Measurements from ENCODE around the gene FCN1.
A peak's percentile ranks its signal among the peaks of the same experiment; 100 is the strongest.
"Not testable (repeated sequence)": the region's sequence is repeated elsewhere in the genome, so short reads cannot be mapped to it uniquely, and the experiment has no call there.

Gene FCN1

DNA sequence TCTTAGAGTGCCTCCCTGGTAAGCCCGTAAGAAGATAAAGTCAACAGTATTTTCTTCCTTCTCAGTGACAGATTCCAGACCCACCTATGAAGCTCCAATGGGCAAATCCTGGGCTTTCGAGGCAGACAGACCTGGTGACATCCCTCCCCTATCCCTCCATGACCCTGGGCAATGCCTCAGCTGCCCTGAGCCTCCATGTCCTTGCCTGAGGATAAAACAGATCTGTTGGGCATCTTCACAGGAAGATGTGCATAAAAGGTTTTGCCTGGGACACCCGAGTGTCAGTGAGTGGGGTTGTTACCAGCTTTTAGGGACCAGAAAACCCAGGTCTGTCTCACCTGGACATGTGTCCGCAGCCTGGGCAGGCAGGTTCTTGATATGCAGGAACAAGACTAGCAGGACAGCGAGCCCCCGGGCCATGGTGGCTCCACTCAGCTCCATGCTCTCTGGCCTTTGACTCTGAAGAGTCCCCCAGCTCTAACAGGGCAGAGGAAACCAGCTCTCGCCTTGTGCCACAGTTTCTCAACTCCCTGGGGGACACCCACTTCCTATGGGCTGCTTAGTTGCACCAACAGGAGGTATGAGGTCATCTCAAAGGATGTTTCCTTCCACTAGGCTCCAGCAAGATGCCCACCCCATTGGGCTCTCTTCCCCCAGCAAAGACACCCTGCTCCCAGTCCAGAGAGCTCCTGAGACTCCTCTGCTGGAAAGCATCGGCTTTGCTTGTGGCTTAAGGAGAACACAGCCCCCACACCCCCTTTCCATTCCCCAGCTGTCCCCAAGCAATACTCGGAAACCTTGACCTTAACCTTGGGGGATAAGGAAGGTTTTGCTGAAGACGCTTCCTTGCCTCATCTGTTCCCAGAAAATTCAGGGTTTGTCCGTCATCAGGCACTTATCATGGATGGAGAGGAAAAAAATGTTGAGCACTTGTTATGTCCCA is at the start of gene FCN1:
Gene FCN1, minus strand, starts transcription at position 482 of the 943 bp plus-strand sequence. Its CDS starts 41 bp downstream, at position 441.
- DNase-seq: peak; percentile 40

DNA sequence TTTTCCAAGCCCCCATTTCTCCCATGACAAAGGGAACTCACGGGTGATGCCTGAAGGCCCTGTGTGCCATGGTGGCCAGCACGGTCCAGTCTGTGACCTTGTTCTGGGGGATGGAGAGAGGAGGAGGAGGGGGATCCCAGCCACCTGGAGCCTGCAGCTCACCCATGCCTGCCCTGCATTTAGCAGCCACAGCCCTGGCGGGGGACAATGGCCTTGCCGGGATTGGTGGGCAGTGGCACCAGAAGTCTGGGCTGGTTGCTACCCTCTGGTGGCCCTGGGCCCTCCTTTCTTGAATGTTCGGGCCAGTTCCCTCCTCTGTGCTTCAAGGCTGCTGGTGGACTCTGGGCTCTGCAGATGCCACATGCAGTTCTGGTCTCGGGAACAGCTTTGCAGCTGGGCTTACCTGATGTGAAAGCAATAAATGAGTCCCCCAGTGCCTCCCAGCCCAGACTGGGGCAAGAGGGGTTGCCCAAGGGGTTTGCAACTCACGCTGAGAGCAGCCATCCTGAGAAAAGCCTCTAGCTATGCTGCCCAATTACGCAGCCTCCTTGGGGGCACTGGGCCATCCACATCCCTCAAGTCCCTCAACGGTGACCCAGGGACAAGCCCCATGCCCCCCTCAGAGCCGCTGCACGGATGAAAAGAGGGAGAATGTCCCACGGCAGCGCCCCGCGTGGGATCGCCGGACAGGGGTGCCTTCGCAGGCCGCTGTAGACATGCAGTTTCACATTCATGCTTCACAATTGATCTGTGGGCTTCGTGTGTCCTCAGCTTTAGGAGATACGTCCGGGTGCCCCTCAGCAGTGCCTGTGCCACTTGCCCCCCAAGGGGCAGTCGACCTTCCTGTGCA is 49.2 kb upstream of the FCN1 start:
- DNase-seq: no peak

DNA sequence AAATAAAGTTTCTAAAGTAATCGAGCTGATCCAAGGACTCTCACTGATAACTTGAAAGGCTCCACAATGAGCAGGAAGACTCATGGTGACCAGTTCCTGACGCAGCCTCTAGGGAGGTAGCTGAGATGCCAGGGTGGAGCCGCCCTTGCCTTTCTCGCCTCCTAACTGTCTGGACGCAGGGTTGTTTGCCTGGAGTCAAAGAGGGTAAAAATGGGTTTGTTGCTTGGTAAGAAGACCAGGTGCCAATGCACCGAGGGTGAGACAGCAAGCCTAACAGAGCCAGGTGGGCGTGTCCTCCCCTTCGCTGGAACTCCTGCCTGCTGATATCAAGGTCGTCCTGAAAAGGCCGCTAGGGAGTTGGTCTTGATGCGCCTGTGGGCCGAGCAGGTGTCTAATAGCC is 48.6 kb upstream of the FCN1 start:
- DNase-seq: no peak

DNA sequence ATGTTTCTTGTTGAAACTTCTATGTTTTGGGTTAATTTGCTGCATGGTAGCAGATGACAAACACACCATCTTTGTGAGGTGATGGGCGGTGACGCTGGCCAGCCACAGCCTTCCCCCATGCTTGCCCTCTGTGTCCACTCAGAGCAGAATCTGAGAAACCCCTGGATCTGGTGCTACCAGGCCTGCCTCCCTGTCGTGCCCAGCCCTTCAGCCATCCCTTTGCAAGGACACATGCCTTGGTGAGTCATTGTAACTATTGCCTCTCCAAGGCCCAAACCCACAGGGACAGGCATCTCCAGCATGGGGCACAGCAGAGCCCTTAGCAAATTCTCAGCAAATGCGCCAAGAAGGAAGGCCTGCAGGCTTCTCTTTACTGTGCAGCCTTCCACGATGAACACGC is 48.1 kb upstream of the FCN1 start:
- DNase-seq: no peak

DNA sequence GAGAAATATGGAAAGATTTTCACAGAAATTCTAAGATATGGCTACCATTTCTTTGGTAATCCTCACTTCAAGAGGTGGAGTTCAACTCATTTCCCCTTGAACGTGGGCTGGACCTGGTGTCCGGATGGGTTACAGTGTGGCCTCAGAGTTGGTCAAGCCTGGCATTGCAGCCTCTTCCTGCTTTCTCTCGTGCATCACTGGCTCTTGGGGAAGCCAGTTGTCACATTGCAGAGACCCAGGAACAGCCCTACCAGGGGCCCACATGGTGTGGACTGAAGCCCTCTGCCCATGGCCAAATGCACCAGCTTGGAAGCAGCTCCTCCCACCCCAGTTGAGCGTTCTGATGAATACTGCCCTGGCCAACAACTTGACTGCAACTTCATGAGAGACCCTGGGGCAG is 47.7 kb upstream of the FCN1 start:
- DNase-seq: no peak

DNA sequence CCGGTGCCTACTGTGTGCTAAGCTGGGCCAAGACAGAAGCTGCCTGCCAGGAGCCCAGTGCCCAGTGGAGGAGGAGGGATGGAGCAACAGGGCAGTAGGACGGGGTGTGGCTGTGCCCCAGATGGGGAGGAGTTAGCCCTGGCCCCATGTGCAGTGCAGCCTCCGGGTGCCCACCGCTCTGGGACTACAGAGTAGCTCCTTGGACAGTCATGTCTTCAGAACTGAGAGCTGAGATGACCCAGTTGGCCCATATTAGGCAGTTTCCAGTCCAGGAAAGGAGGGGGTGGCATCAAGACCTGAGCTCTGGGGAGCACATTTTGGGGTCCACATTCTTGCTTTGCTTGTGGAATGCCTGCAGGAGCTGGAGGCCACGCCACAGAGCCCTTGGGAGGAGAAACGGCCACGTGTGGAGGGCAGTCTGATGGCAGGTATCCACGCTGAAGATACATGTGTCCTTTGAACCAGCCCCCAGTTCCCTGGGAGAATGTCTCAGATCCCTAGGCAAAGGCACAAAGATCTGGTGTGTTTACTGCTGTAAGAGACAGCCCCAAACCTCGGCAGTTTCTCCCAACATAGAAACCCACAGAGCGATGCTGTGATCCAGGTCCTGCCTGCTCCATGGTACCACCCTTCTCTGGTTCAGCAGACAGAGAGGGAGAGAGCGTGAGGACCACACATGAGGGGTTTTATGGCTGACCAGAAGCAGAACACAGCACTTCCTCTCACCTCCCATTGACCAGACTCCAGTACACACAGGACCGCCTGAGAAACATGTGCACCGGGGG is 46.8 kb upstream of the FCN1 start:
- no peak for DNase-seq

DNA sequence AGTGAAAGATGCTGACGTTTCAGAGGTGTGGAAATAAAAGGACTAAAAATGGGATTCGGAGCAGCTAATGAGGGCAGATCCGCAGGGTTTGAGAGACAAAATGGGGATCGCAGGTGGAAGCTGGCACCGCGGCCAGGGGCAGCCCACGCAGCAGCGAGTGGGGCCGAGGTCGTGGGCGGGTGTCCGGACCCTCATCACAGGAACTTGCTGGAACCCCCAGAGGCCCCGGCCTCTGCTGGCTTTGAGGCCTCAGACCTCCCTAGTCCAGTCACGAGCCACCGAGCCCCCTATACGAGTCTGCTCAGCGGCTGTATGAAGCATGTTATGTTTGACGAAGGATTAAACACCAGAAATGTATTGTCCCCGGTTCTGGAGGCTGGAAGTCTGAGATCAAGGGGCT is 45.8 kb upstream of the FCN1 start:
- DNase-seq: no peak

DNA sequence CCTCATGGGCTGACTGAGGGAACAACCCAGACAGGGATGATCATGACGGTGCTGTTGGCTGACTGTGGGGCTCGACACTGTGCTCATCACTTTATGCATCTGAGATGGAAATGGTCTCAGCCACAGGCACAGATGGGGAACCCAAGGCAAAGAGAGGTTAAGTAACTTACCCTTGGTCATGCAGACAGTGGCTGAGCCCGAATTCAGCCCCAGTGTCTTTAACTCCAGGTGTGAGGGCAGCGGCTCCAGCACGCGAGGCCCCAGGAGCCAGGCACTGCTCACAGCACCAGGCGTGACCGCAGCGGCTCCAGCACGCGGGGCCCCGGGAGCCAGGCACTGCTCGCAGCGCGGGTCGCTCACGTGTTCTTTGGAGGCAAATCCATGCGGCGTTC is 45.3 kb upstream of the FCN1 start:
- DNase-seq: no peak

DNA sequence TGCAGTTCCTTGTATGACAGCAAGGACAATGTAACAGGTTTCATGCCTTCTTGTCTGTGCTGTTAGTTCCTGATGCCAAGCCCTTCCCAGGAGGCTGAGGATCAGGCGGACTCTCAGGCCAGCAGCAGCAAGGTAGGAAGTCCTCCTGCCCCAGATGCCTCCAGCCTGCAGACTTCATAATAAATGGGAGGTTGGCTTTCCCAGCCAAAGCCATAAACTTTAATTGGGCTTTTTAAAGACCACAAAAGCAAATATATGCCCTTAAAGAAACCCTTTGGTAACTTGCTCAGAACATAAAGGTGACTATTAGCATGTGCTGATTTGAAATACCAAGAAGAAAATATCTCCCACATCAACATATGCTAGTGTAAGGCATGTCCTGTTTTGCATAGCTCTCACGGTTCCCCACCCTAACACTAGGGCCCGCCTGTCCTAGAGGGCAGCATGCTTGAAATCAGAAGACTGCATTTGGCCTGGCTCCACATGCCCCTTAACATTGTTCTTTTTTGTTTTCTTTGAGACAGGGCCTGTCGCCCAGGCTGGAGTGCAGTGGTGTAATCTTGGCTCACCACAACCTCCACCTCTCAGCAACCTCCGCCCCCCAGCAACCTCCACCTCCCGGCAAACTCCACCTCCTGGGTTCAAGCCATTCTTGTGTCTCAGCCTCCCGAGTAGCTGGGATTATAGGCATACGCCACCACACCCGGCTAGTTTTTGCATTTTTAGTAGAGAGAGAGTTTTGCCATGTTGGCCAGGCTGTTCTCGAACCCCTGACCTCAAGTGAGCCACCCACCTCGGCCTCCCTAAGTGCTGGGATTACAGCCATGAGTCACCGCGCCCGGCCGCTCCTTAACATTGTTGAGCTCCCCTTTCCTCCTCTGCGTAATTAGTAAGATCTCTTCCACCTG is 44.6 kb upstream of the FCN1 start:
- DNase-seq: no peak

DNA sequence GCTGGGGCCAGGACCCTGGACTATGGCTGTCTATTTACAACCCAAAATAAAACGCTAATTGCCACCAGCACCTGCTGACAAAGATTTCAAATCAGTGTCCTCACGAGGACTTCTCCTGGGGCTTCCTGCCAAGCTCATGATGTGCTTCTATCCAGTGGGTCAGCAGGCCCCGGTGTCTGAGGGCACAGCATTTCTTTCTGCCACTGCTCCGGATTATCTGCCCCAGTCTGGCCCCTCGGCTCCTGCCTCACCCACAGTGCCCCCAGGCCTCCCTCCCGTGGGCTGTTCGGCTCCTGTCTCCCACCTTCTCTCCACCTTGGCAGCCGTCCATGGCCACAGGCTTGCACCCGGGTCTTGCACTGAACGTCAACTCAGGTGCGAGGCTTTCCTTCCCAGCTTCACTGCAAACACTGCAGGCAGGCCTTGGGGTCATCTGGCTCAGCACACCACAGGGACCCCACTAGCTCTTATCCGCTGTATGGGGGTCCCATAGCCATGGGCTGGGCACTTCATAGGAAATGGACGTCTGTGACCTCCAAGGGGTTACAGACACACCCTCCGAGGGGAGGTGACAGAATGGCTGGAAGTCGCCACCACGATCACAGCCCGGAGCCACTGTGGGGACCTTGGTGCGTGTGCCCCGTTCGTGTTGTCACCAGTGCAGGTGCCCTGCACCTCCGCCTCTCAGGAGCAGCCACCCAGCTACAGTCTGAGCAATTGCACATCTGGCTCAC is 43.8 kb upstream of the FCN1 start:
- no peak for DNase-seq

DNA sequence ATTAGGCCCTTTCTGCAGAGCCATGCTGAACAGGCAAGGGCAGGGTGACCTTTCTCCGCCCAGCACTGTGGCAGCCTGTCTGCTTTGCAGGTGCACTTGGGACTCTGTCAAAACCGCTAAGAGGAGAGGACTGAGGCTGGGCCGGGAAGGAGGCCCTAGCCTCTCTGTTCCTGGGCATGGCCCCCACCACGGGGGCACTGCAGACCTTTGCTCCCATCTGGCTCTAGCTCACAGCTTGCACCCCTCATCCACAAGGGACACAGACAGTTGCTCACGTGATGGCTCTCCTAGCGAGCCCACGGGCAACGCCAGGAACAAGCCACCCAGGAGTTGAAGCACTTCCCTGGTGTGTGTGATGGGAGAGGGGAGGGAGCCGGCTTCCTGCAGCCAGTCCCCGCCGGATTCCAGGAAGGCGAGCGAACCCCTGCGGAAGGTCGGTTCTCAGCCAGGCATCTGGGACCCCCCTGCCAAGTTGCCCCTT is 43.0 kb upstream of the FCN1 start:
- DNase-seq: no peak

DNA sequence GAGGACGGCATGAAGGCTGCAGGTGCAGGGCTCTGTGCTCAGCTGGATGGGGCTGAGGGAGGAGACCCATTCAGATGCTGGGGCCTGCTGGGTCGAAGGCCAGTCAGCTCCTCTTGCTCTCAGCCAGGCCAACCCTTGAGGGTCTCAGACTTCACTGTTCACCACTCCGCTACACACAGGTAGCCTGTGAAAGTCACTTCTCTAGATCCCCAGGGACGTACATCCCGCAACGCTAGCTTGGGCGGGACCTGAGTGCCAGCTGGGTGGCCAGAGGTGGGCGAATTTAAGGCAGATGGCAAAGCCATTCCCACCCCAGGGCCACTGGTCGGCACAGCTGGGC is 42.2 kb upstream of the FCN1 start:
- DNase-seq: no peak

DNA sequence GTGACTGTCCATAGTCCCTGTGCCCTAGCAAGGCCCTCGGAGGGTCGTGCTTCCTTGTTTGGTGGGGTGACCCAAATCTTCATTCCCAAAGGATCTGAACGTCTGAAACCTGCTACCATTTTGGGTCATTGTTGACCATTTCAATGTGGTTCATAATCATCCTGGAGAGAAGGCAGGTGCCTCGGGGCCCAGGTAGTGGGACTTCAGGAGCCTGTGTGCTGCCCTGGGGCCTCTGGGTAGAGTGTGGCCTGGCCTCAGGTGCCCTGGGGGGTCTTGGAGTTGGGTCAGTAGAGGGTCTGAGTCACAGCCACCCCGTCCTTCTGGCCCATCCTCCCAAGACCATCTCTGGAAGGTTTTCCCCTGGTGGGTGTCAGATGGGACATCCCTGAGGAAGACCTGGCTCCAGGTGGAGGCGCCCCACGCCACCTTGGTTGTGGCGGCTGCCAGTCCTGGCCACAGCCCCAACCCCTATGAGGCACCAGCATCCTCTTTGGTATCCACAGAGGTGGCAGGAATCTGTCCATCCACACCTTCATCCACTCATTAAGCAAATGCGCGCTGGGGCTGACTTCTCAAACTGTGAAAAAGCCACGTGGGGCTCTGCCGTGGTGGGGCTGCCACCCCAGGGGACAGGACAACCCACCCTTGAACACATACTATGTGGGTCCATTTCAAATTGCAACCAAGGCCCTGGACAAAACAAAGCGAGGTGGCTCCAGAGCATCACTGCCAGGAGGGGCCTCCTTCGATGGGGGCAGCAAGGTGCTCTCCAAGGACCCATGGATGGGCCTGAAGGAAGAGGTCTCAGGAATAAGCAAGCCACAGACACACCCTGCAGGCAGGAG is 41.6 kb upstream of the FCN1 start:
- no peak for DNase-seq

DNA sequence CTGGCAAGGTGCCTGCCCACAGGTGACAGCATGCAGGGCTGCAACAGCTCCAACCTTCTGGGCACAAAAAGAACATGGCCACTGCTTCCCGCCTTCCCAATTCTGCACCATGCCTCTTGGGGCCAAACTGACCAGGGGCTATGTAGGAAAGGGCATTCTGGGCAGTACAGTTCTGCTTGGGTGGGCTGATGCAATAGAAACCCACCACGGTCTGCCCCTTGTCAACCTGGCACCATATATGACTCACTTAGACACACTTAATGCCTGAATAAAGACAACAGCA is 40.2 kb upstream of the FCN1 start:
- DNase-seq: no peak

DNA sequence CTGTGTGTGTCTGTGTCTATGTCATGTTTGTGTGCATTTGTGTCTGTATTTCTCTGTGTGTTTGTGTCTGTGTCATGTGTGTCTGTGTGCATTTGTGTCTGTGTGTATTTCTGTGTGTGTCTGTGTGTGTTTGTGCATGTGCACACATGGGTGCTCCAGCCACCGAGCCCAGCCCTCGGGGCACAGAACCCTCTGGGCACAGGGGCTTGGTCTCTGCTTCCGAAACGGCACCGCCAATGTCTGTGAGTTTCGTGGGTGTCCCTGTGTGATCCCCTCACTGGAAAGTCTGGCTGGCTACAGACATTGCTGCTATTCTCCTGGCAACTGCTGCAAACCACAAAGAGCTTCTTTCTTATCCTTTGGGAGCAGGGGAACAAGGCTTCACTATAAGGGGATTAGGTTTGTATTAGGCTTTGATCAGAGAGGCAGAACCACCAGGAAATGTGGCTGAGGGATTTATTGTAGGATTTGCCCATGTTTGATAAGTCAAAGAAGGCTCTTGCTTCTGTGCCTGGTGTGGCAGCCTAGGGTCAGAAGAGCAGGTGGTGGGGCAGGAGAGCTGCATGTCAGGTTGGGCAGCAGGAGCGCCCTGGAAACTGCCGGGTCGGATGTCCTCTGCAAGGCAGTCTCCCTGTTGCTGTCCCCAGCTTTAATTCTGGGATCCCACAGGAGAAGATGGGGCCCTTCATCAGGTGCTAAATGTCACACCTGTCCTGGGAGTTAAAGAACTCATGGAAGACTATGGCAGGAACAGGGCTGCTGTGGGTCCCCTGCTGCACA is 39.6 kb upstream of the FCN1 start:
- no peak for DNase-seq

DNA sequence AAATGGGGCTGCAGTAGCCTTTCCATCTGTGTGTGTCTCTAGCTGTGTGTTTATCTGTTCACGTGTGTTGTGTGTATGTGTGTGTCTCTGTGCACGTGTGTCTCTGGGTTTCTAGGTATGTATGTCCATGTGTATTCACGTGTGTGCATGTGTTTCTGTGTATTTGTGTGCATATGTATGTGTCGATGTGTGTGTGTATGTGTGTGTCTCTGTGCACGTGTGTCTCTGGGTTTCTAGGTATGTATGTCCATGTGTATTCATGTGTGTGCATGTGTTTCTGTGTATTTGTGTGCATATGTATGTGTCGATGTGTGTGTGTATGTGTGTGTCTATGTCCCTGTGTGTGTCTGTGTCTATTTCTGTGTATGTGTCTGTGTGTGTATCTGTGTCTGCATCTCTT is 38.7 kb upstream of the FCN1 start:
- DNase-seq: not testable (repeated sequence)

DNA sequence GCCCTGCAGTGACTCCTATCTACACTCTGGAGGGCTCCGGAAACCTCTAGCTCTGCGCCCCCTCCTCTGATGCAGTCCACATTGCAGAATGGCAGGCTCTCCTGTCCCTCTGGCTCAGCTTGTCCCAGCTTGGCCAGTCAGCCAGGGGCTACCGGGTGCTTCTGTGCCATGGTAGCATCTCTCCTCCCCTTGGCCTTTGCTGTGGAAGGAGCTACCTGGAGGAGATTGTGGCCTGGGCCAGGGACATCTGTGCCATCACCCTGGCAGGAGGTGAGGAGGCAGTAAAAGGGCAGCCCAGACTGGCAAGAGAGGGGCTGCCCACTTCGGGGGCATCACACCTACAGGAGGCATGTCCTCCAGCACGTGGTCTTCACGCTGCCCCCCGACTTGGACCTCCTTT is 38.1 kb upstream of the FCN1 start:
- no peak for DNase-seq

DNA sequence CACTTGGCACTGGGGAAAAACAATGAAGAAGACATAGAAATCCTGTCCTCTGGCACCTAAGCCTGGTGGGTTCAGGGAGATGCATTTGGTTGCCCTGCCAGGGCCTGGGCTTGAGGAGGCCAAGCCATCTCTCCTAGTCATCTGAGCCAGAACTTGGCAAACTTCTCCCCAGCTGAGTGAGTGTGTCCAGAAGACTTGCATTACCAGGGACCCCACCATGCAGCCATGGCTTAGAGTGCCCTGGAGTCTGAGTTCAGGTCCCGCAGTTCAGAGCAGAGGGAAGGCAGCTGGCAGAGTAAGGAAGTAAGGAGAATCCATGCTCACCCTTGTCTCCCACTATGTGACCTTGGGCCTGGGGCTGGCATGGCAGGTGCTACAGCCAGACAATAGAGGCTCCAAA is 37.4 kb upstream of the FCN1 start:
- no peak for DNase-seq

DNA sequence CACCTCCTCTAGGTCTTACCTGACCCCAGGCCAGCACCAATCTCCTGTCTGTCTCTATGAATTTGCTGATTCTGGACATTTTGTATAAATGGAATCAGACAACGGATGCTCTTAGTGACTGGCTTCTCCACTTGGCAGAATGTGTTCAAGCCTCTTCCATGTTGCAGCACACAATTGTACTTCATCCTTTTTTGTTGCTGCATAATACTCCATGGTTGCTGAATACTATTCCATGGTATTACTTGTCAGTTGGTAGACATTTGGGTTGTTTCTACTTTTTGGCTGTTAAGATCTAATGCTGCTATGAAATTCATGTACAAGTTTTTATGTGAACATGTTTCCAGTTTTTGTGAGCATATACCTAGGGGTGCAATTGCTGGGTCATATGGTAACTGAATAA is 34.3 kb upstream of the FCN1 start:
- no peak for DNase-seq

DNA sequence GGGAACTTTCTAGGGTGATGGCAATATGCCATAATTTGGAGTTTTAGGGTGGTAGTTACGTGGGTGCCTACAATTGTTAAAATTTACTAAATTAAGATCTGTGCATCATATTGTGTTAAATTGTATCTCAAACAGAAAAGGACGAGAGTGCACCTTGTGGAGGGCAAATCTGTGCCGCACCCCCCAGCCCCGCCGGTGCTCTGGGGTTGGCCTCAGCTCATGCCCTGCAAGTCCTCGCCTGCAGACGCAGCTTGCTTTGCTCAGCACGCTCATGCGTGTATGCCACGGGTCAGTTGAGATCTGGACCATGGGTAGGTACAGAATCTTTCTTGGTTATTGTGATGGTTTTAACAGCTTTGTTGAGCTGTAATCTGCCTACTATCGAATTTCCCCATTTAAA is 33.7 kb upstream of the FCN1 start:
- no peak for DNase-seq

Data from islet precursor cell (in vitro differentiated cells).